Panc1 (cell line): Measurements from ENCODE around the gene LEKR1. TPM values are rescaled to one million over a fixed set of nuclear protein-coding genes. Genes with fewer than 3 reads are reported as not detected.

Experiments used
- ATAC-seq: fragments of 200-7000 bp; cut with Tn5 transposase; 2 replicates; pipeline ENCODE4 v1.9.1; 2020; ENCODE audit warnings: mild to moderate bottlenecking, moderate library complexity
- BruUV-seq: library from RNA; stranded (reverse); fragments of 400-500 nt; replicated peaks from 2 replicates; lab custom pipeline; 2021; lab: Mats Ljungman, UMichigan
- CTCF ChIA-PET: fragments of 300-600 bp; sonication (Branson Sonifier 250); formaldehyde crosslinking; loops from one replicate; lab custom pipeline; 2022; ENCODE audit warnings: antibody characterized with exemption; lab: Charles Lee
- POLR2A ChIA-PET: fragments of 300-600 bp; sonication (Branson Sonifier 250); formaldehyde crosslinking; loops from one replicate; lab custom pipeline; 2022; ENCODE audit warnings: antibody characterized with exemption; lab: Charles Lee
- DNase-seq: peaks from one replicate; pipeline ENCODE4 v3.0.0-alpha.2; 2010; ENCODE audit warnings: low read depth, low spot score
- H3K27ac ChIP-seq: 2 replicates; pipeline ENCODE4 v1.5.1; 2011; ENCODE audit warnings: mild to moderate bottlenecking, low read length, inconsistent platforms
- H3K27me3 ChIP-seq: fragments of 200-500 bp; sonication (Bioruptor generic); 2 replicates; pipeline ENCODE4 v1.6.0; 2014; ENCODE audit warnings: low read length, inconsistent platforms; ENCODE audit not compliant: control insufficient read depth, insufficient read depth
- H3K36me3 ChIP-seq: fragments of 200-500 bp; sonication (Bioruptor generic); 2 replicates; pipeline ENCODE4 v1.5.1; 2014; ENCODE audit warnings: inconsistent platforms, mild to moderate bottlenecking, low read length, moderate library complexity; ENCODE audit not compliant: control insufficient read depth, insufficient read depth
- H3K4me1 ChIP-seq: 2 replicates; pipeline ENCODE4 v1.5.1; 2011; ENCODE audit warnings: inconsistent platforms, mild to moderate bottlenecking, low read length, moderate library complexity; ENCODE audit not compliant: control insufficient read depth, insufficient read depth
- H3K4me3 ChIP-seq, 2 experiments: 2 replicates each; pipeline ENCODE4 v1.5.1; 2011 to 2012; ENCODE audit warnings: low read depth in 2 of 2, low read length in 2 of 2, mild to moderate bottlenecking in 2 of 2, inconsistent platforms in 1 of 2, moderate library complexity in 1 of 2
- H3K9me3 ChIP-seq: fragments of 200-500 bp; sonication (Bioruptor generic); 2 replicates; pipeline ENCODE4 v1.5.1; 2014; ENCODE audit warnings: low read depth, mild to moderate bottlenecking, inconsistent platforms, low read length, moderate library complexity; ENCODE audit not compliant: control insufficient read depth, insufficient read depth
- POLR2AphosphoS5 ChIP-seq: IDR thresholded peaks from 2 replicates; pipeline ENCODE4 v1.6.1; 2012; ENCODE audit warnings: mild to moderate bottlenecking, low read depth, low read length, moderate library complexity
- SIN3A ChIP-seq: IDR thresholded peaks from 2 replicates; pipeline ENCODE4 v1.6.1; 2012; ENCODE audit warnings: low read depth, mild to moderate bottlenecking, low read length, moderate library complexity, borderline replicate concordance; ENCODE audit not compliant: insufficient read depth
- TCF7L2 ChIP-seq: IDR thresholded peaks from 2 replicates; pipeline ENCODE4 v1.6.1; 2011; ENCODE audit warnings: mild to moderate bottlenecking, low read depth, low read length, inconsistent platforms
- in situ Hi-C: cut with HindIII; loops from 2 replicates; pipeline ENCODE4 v1.10.0; 2016; ENCODE audit warnings: low sequenced_read_pairs, low pct_unique_long_range_greater_than_20kb
- intact Hi-C: fragments of 100-400 bp; cut with micrococcal nuclease; formaldehyde crosslinking; loops from one replicate; pipeline ENCODE4 v1.10.0; 2022; ENCODE audit not compliant: unreplicated experiment
- total RNA-seq: library from RNA; stranded (reverse); gene quantifications from one replicate; pipeline ENCODE4 v1.2.1, GENCODE V29; 2021; ENCODE audit not compliant: unreplicated experiment
- TF ChIP-seq, protein P1 (sequence below), 2 experiments: IDR thresholded peaks; 2 replicates each; pipeline ENCODE4 v1.6.1; 2011 to 2012; ENCODE audit warnings: low read depth in 2 of 2, control low read depth in 1 of 2, low read length in 1 of 2, mild to moderate bottlenecking in 1 of 2, moderate library complexity in 1 of 2; ENCODE audit not compliant: insufficient read depth in 1 of 2
- TF ChIP-seq, protein P2 (sequence below): fragments of 450-650 bp; IDR thresholded peaks from 2 replicates; pipeline ENCODE4 v1.5.1; 2017; ENCODE audit warnings: mild to moderate bottlenecking

Gene LEKR1
- total RNA-seq, 1 experiment from 2014 or later: not detected

GRCh38 chr3:156834435-156834834 is 8.3 kb downstream of the LEKR1 start:
- H3K4me3 ChIP-seq: no peak overlapping the region
- H3K36me3 ChIP-seq: no peaks in the 10 kb centered on the region
- intact Hi-C loops: no loop called here
- POLR2A ChIA-PET: interaction anchor here (0.6 kb wide), 1 partner anchor 240 kb away, joined by 3 read pairs; no protein-coding TSS in a partner anchor
- TF ChIP-seq SIN3A (no peak), POLR2AphosphoS5 (no peak), TCF7L2 (no peak)
- TF ChIP-seq, protein P1, sequence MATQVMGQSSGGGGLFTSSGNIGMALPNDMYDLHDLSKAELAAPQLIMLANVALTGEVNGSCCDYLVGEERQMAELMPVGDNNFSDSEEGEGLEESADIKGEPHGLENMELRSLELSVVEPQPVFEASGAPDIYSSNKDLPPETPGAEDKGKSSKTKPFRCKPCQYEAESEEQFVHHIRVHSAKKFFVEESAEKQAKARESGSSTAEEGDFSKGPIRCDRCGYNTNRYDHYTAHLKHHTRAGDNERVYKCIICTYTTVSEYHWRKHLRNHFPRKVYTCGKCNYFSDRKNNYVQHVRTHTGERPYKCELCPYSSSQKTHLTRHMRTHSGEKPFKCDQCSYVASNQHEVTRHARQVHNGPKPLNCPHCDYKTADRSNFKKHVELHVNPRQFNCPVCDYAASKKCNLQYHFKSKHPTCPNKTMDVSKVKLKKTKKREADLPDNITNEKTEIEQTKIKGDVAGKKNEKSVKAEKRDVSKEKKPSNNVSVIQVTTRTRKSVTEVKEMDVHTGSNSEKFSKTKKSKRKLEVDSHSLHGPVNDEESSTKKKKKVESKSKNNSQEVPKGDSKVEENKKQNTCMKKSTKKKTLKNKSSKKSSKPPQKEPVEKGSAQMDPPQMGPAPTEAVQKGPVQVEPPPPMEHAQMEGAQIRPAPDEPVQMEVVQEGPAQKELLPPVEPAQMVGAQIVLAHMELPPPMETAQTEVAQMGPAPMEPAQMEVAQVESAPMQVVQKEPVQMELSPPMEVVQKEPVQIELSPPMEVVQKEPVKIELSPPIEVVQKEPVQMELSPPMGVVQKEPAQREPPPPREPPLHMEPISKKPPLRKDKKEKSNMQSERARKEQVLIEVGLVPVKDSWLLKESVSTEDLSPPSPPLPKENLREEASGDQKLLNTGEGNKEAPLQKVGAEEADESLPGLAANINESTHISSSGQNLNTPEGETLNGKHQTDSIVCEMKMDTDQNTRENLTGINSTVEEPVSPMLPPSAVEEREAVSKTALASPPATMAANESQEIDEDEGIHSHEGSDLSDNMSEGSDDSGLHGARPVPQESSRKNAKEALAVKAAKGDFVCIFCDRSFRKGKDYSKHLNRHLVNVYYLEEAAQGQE (IDR thresholded peaks at IDR 0.05; ENCODE audit: insufficient read depth in 1 of 2, low read depth in 2 of 2, low read length in 1 of 2): no peak
- TF ChIP-seq, protein P2, sequence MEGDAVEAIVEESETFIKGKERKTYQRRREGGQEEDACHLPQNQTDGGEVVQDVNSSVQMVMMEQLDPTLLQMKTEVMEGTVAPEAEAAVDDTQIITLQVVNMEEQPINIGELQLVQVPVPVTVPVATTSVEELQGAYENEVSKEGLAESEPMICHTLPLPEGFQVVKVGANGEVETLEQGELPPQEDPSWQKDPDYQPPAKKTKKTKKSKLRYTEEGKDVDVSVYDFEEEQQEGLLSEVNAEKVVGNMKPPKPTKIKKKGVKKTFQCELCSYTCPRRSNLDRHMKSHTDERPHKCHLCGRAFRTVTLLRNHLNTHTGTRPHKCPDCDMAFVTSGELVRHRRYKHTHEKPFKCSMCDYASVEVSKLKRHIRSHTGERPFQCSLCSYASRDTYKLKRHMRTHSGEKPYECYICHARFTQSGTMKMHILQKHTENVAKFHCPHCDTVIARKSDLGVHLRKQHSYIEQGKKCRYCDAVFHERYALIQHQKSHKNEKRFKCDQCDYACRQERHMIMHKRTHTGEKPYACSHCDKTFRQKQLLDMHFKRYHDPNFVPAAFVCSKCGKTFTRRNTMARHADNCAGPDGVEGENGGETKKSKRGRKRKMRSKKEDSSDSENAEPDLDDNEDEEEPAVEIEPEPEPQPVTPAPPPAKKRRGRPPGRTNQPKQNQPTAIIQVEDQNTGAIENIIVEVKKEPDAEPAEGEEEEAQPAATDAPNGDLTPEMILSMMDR: no peak
- H3K4me1 ChIP-seq: no peaks in the 10 kb centered on the region
- CTCF ChIA-PET: no interaction called here
- no peak for DNase-seq
- BruUV-seq: no TSS peak
- ATAC-seq: no peak
- in situ Hi-C loops: no loop called here
- H3K27ac ChIP-seq: no peak overlapping the region
- H3K27me3 ChIP-seq: no peaks in the 10 kb centered on the region
- H3K9me3 ChIP-seq: no peaks in the 10 kb centered on the region

GRCh38 chr3:156834962-156835535 is 8.9 kb downstream of the LEKR1 start:
- Histone ChIP-seq H3K4me3 (no peak overlapping the region), H3K36me3 (no peaks in the 10 kb centered on the region), H3K4me1 (no peaks in the 10 kb centered on the region), H3K27ac (no peak overlapping the region), H3K9me3 (no peaks in the 10 kb centered on the region), H3K27me3 (no peaks in the 10 kb centered on the region)
- ChIA-PET CTCF (interaction anchor here (0.7 kb wide), 1 partner anchor 107 kb away, joined by 6 read pairs; no protein-coding TSS in a partner anchor), POLR2A (interaction anchor here (0.6 kb wide), 1 partner anchor 239 kb away, joined by 3 read pairs; no protein-coding TSS in a partner anchor)
- intact Hi-C loops: no loop called here
- no TSS peak for BruUV-seq
- in situ Hi-C loops: no loop called here
- DNase-seq (no peak), ATAC-seq (no peak)
- TF ChIP-seq SIN3A (no peak), TCF7L2 (no peak), POLR2AphosphoS5 (no peak)
- TF ChIP-seq, protein P2: no peak
- TF ChIP-seq, protein P1 (IDR thresholded peaks at IDR 0.05; ENCODE audit: insufficient read depth in 1 of 2, low read depth in 2 of 2, low read length in 1 of 2): no peak
